GM19035 (cell line): Measurements from ENCODE around the gene TDRD1.

Source experiments
- ATAC-seq: cut with Tn5 transposase; IDR thresholded peaks from one replicate; pipeline ENCODE4 v1.9.1; 2021; ENCODE audit not compliant: unreplicated experiment

The TDRD1 gene

DNA sequence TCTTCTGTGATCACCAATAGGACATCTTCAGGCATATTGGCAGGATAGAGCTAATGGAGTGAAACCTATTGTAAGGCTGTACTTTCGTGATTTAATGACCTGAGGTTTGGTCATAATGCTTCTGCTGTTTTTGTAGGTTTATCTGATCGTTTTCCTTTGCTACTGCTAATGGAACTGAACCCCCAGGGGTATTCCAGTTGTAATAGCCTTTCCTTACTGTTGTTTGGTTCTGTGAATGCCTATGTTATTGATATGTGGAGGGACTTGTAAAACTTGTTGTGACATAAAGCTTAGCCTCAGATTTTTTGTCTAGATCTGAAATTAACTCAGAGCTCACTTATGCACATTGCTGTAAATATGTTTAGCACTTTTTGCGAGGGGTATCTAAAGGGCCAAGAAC lies 49.0 kb downstream of the TDRD1 start:
- no peak for ATAC-seq

DNA sequence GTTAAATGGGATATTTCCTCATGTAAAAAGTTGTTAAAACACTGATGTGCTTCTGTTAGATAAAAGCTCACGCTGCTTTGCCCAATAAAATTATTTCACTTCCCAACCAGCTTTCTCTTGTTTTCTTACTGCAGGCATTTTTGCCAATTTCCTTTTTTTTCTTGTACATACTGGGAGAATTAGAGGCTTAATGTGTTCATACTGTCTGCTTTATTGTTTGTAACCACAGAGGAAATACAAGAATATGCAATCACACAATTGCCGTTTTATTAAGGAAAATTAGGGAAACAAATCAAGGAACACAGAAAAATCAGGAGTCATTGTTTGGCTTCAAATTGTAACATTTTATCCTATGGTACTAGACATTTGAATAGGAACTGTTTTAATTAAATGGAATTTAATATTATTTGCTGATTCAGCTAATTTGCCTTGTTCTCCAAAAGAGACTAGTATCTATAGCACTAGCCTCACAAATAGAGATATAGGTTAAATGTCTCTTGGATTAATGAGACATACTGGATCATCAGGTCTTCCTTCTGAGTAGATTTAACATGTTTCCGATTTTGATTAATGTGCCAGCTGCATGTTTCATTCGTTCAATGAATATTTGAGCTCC lies 53.5 kb downstream of the TDRD1 start:
- no peak for ATAC-seq

DNA sequence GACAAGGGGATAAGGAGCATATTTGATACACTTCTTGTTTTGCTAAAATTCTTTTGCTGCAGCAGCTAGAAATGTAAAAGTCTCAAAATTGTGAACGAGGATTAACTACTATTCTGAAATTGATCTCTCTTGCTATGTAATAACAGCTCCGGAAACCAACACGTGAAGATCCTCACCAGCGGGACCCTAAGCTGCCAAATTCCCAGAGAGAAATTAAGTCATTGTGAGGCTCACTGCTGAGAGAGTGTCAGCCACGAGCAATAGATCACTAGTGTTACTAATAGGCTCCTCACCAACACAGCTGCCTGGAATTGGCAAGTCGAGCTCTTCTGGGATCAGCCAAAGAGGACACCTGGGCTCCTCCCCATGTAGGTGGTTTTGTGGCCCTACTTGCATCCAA lies 54.3 kb downstream of the TDRD1 start:
- no peak for ATAC-seq

DNA sequence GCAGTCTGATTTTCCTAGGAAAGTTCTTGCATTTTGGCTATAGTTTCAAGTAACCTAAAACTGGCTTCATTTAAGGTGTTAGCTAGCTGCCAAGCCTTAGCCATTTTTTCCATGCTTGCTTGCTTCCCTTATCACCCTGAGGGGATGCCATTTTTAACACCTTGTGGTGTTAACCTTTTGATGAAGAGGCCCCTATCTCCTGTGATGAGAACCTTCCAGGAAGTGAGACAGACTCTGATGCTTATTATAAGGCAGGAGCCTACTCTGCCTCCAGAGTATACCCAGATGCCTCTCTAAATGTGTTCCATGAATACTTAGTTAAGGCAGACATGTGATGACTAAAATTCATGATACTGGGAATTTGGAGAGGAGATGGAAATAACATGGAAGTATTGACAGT lies 55.0 kb downstream of the TDRD1 start:
- ATAC-seq, result no peak

DNA sequence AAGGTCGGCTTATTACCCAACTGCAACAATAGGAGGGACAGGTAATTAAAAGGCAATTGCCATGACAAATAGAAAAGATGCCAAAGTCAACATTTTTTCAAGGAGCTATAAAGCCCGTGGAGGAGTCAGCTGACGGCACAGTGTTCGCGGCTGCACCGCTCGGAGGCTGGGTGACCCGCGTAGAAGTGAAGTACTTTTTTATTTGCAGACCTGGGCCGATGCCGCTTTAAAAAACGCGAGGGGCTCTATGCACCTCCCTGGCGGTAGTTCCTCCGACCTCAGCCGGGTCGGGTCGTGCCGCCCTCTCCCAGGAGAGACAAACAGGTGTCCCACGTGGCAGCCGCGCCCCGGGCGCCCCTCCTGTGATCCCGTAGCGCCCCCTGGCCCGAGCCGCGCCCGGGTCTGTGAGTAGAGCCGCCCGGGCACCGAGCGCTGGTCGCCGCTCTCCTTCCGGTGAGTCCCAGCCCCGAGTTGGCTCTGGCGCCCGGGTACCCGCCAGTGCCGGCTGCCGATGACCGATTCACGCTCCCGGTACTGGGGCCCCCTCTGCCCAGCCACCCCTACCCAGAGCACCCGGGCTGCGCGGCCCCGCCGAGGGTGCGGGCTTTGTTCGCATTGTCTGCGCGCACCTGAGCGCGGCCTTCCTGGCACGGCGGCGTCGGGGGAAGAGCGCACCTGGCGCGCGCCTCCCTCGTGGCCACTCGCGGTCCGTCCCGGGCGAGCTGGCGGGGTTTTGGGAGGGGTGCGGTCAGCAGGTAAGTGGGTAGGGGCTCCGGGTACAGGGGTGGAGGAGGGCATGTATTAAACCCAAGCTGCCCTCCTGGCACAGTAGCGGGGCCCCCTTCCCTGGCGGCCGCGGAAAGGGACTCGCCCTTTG lies 60.2 kb downstream of the TDRD1 start, which contains the start of gene VWA2:
TSS of gene VWA2 (plus strand) at position 138 of the 877 bp plus-strand sequence. CDS start 9,460 bp downstream, outside the sequence.
- ATAC-seq, result peak; percentile 56

DNA sequence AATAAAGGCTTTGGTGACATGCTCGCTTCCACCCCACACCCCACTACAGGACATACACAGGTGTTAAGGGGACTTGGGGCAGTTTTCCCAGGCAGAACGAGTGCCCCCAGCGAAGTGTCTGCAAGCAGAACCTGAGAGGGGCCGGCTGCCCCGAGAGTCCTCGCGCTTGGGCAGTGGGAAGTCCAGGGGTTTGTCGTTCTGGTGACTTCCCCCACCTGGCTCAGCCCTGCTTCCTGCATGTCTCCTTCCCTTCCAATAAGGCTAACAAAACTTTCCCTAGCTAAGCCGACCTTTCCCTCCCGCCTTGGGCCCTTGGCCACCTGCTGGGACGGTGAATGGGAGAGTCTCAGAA lies 60.8 kb downstream of the TDRD1 start:
- no peak for ATAC-seq

DNA sequence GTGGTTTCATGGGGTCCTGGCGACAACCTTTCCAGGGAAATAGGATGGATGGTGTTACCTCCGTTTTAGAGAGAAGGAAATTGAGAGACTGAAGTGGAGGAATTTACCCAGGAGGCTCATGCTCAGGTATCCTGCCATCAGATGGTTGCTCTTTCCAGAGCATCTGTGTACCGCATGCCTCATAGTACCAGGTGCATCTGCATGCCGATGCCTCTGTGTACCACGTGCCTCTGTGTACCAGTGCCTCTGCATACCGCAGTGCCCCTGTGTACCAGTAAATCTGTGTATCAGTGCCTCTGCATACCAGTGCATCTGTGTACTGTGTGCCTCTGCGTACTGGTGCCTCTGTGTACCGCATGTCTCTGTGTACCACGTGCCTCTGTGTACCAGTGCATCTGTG lies 63.1 kb downstream of the TDRD1 start:
- no peak for ATAC-seq

DNA sequence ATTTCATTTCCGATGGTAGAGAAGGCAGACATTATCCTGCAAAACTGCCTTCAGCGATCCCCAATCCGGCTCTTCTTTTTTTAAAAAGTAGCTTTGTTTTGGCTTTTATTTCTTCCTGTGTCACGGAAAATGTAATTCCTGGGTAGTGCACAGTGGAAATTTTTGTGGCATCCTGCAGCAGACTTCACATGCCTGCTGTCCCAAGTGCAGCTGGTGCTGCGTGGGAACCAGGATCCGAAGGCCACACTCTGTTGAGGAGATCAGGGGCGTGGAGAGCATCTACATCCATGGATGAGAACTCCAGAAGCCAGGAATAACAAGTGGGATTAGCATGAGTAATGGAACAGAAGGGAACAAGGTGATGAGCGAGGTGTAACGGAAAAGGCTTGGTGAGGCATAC lies 64.5 kb downstream of the TDRD1 start:
- ATAC-seq, result no peak

DNA sequence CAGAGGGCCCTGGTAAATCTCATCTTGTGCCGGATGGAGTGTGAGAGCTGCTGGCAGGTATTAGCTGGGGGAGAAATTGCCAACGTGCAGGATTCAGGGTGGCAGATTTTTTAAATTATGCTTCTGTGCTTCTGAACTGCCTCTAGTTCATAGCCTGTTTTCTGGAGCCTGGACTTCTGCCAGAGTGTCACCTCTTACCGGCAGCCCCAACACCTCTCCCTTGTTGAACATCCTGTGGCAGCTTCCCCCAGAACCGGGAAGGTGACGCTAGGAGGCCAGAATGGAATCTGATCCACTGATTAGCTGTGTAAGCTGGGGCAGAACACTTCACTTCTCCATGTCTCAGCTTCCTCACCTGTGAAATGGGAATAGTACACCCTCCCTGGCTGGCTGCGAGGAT lies 65.0 kb downstream of the TDRD1 start:
- no peak for ATAC-seq

DNA sequence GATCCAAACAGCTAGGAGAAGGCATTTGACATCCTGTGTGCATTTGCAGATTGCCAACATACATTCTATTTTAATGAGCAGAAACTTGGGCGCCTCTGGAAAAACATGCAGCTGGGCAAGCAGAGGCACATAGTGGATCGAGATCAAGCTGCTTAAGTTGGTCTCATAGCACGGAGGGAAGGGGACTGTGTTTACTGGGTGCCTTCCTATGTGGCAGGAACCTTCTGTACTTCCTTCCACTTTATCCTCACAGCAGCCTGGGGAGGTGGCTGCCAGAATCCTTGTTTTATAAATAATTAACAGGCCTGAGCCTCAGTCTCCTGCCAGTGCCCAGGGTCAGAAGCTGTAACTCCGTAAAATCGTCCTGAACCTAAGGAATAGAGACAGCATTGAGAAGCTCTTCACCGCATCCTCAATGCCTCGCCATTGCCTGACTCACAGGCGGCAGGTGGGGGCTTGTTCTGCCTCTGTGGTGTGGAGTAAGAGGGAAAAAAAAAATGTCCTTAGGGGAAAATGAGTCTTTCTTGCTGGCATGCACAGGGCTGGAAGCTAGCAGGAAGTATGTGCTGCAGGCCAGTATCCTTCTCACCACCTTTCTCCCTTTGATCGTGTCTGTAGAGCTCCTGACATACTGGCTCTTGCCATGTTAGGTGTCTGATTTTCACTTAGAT lies 66.1 kb downstream of the TDRD1 start:
- ATAC-seq, result no peak

DNA sequence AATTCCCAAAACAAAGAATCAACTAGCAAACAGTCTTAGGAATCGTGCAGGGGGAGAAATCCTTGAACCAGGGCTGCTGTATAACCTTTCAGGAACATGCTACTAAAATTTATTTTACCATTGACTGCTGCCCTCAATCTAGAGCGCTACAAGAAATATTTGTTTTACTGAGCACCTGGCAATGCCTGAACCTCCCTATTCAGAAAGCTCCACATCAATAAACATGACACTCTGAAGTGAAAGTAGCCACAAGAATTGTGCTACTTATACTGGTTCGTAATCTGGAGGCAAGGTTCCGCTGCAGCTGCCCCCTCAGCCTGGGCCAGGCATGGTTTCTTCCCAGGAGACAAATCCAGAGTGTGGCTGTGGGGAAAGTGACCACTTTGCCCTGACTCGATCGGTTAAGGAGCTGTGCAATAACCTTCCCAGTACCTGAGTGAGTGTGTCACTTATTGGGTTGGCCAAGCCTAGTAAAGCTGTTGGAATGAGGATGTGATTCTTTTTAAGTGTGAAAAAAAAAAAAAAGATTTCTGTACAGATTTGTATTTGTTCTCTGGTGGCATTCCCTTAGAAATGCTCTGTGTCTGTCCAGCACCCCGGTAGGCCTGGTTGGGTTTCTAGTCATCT lies 67.6 kb downstream of the TDRD1 start:
- ATAC-seq, result no peak

DNA sequence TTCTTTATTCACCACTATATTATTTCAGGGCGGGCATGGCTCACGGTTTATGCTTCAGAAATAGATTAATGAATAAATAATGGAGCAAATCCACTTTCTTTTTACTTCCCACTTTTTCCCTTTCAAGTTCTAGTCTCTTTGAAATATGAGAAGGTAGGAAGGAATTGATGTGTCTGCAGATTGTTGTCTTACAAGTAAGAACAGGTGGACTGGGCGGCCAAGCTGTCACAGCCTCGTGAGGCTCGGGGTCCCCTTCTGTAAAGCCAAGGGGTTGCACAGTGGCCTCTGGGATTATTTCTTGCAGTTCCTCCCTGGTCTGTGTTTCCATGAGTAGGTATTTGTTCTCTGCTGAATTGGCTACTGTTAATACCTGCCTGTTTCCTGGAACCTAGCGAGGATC lies 71.1 kb downstream of the TDRD1 start:
- no peak for ATAC-seq

DNA sequence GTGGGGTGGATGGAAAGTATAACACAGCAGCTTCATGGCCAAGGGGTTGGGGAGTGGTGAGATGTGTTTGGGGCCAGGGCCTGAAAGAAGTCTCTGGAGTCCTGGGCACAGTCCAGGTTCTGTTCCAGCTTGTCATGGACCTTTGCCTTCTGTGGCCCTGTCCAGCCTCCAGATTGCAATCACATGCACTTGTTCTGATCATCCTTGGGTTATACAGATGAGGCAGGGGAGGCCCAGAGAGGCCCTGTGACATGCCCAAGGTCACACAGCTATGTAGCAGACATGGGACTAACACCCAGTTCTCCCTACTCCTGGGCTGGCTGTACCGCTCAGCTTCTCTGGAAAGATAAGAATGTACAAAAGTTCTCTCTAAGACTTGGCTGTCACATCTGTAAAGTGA lies 71.6 kb downstream of the TDRD1 start:
- ATAC-seq, result no peak

DNA sequence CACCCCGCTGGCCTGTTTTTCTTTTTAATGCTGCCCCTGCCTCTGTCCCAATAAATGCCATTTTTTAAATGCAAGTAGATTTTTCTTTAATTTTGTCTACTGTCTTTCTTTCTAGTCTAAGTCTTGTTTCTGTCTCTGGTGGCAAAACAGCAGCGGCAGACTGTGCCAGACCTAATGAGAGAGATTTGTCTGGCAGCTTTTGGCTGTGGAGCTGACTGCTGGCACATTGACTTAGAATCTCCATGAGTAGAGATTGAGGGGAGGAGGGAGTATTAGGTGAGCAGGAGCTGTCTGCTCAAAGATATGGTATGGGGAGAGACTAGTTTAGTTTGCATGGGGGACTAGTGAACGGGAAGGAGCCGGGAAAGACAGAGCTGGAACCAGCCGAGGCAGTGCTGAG lies 72.9 kb downstream of the TDRD1 start:
- ATAC-seq, result no peak

DNA sequence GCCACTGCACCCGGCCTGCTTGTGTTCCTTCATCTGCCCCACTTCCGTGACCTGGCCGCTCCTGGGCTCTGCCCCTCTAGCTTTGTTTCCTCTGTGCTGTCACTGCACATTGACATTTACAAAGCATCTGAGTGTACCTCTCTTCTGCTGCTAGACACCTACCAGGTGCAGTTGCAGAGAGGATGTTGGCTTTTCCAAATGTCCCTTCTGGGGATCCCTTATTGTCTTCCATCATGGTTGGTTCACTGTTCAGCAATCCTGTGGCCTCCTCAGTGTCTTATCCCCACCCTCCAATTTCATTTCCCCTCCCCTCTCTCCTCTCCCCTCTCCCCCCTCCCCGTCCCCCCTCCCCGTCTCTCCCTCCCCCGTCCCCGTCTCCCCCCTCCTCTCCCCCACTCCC lies 73.7 kb downstream of the TDRD1 start:
- no peak for ATAC-seq

DNA sequence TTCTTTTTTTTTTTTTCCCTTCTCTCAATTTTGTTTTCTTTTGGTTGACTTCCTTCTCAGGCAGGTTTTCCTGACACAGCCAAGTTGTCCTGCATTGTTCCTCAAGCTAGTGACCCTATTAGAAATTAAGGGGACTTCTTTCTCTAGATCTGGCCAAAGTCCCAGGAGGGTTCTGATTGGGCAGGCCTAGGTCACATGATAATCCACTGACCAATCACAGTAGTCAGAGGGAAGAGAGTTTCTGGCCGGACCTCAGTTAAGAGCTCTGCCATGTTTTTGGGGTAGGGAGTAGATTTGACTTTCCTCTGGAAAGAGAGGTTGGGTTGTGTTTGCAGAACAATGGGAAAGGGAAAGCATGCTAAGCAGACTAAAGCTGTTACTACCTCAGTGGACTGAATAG lies 76.1 kb downstream of the TDRD1 start:
- no peak for ATAC-seq

DNA sequence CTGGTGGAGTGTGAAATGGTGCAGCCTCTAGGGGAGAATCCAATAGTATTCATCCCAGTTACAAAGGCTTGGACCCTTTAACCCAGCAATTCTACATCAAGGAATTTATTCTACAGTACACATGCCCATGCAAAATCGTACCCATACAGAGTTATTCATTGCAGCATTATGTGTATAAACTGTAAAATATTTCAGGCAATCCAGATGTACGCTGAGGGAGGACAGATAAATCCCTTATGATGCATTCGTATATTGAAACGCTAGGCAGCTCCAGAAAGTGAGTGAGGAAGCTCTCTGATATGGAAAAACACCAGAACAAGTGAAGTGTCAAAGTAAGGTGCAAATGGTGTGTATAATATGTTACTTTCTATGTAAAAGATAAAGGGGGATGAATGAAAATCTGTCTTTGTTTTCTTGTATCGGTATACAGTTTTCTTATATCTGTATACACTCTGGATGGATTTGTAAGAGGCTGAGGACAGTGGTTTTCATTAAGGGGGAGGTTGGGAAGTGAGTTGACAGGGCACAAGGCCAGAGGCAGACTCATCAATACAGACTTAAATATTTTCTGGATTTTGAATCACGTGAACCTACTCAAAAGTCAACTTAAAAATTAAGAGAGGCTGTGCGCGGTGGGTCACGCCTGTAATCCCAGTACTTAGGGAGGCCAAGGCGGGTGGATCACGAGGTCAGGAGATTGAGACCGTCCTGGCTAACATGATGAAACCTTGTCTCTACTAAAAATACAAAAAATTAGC lies 77.0 kb downstream of the TDRD1 start:
- ATAC-seq, result no peak

DNA sequence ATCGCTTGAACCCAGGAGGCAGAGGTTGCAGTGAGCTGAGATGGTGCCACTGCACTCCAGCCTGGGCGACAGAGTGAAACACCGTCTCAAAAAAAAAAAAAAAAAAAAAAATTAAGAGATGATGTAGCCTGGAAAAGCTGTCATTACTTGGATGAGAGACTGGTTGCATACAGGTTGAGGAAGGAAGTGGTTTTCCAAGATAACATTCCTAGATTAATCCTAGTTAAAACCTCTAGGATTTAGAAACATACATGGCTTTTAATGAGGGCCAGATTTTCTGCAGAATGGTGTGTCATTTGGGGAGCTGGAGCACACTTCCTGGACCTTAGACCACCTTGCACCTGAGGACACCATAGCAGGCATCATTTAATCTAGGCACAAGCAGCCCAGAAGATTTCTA lies 77.7 kb downstream of the TDRD1 start:
- no peak for ATAC-seq

DNA sequence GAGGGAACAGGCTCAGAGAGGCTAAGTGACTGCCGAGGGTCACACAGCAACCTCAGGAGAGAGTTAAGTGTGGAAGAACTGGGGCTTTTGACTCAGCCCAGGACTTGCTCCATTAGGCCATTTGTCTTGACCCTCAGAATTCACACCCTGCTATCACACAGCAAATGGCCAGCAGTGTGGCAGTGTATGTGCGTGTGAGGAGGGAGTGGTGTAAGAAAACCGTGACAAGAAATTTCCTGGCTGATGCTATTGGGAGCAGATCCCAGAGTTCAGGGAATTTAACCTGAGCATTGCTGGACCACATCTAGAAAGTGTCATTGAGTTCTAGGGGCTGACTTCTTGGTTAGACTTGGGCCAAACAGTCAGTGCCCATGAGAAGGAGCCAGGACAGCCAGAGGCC lies 78.3 kb downstream of the TDRD1 start:
- no peak for ATAC-seq

DNA sequence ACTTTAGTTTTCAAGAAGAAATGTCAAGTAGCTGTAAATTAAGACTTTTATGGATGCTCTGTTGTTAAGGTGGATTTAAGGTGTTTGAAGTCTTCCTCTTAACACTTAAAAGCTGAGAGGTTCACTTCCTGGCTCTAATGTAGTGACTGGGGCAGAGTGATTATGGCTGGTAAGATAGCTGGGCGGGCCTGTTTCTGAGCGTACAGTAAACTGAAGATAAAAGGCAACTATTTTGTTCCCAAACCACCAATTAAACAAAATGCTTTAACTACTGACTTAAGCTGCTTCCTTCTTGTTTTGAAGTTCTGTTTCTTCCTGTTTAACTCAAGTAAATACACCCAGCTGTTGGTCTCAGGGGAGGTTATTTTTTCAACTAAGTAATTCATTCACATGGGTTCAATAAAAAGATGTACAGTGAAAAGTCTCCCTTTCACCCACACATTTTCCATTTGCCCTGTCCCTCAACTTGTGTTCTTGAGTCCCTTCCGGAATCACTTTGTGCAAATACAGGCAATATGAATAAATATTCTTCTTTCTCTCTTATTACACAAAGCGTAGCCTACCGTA lies 79.2 kb downstream of the TDRD1 start:
- ATAC-seq, result no peak

DNA sequence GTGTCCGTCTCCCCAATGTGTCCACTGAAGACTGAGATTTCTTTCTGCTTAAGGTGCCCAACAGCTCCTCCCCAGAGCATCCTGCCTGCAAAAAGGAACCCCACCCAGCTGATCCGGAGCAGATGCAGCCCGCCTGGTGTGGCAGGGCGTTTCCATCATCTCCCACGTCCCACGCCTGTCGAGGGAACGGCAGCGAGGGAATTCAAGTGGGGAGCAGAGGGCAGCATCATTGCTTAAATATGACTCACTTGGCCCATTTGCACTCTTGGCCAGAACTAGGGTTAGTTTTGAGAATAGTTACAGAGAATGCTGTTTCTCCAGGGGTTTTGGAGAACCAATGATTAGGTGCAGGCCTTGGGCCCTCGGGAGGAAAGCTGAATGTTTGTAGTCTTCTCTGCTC lies 80.7 kb downstream of the TDRD1 start:
- no peak for ATAC-seq
